RPMI8226 (cell line): ENCODE results near the gene ALDH1L1.
"Not testable (repeated sequence)": the region's sequence is repeated elsewhere in the genome, so short reads cannot be mapped to it uniquely, and the experiment has no call there.

Source experiments
- DNase-seq: peaks from one replicate; pipeline ENCODE4 v3.0.0-alpha.2; 2015

Gene ALDH1L1

DNA sequence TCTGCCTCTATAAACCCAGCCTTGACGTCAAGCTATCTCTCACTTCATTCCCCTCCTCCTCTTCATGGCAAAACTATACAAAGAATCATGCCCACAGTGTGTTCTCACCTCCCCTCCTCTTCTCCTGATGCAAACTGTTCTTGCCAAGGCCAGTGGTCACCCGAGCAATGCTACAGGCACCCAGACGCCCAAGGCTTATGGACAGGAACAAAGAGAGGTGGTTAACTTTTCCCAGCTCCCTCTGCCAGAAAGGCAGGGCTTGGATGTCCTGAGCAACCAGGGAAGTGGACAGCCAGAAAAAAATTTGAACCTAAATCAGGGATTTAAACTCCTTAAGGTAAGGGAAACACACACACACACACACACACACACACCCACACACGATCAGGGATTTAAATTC, 101.5 kb downstream of the ALDH1L1 start:
- DNase-seq = no peak

DNA sequence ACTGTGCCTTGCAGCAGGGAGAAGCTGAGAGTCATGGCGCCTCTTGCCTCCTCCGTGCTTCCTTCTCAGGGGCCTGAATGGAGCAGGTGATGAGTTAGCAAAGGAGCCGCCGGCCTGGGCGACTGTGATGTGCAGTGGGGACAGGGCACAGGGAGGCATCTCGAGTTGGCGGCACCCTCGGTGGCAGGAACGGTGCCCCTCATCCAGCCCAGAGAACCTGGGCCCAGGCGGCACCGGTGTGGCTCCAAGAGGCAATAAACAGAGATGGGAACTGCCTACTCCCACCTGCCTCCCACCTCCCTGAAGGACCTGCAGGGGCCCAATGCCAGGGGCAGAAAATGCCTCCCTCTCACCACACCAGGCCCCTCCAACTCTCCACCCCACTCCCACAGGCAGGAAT, 102.6 kb downstream of the ALDH1L1 start:
- no peak for DNase-seq

DNA sequence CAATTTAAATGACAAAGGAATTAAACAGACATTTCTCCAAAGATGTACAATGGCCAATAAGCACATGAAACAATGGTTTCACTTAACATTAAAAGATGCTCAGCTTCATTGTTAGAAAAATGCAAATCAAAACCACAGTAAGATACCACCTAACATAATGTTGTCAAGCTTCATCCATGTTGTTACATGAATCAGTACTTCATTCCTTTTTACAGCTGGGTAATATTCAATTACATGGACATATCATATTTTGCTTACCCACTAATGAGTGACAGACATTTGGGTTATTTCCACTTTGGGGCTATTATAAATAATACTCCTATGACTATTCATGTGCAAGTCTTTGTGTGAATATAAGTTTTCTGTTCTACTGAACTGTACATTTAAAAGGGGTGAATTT, 104.2 kb downstream of the ALDH1L1 start:
- no peak for DNase-seq

DNA sequence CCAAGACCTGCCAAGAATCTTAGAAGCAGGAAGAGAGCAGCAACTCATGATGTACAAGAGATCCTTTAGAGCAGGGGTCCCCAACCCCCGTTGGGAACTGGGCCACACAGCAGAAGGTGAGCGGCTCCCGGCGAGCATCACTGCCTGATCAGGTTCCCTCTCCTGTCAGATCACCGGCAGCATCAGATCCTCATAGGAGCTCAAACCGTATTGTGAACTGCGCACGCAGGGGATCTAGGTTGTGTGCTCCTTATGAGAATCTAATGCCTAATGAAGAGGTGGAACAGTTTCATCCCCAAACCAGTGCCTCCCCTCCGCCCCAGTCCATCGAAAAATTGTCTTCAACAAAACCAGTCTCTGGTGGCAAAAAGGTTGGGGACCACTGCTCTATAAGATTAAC, 110.2 kb downstream of the ALDH1L1 start:
- DNase-seq = no peak

DNA sequence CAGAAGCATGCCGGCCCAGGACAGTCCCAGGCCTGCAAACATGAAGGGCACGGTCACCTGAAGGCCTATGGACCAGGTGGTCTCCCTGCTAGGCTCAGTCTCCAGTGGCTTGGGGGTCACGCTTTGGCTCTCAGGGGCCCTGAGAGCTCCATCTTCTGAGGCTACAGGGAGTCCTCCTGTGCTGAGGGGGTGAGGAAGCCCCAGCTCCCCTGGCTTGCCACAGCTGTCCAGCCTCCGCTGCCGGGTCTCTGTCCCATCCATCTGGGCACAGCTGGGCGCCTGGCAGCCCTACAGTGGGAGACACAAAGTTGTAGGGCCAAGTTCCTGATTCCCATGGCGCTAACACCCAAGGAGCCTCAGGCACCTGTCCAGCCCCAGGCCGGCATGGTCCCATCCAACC, 112.4 kb downstream of the ALDH1L1 start:
- DNase-seq = no peak

DNA sequence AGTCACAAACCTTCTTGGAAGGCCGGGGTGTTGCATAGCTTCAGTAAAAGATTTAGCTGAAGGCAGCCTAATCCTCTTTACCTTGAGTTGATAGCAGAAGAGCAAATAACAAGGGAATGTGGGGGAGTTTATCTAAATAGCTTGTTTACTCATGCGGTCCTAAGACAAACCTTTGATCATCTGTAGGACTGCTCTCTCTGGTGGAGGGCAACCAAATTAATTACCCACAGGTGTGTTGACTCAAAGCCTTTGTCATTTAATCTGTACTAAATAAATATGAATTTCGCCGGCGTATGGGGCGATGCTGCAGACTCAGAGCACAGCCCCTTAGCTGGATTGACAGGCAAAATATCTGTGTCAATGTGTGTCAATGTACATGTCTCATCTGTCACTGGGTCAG, 113.7 kb downstream of the ALDH1L1 start:
- DNase-seq = not testable (repeated sequence)

DNA sequence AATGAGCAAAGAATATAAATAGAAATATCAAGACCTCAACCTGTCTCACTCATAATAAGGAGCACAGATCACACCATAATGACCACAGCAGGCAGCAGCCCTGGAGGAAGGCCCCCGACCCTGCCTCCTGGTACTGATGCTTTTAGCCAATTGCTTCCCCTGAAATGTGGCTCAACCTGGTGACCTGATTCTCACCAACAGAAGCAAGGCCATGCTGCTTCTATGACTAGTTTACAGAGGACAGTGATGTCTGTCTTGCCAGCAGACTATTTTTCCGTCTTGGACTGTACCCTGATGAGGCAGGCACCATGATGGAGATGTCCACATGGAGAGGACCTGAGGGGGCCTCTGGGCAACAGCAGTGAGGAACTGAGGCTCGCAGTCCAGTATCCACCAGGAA, 114.5 kb downstream of the ALDH1L1 start:
- DNase-seq = no peak

DNA sequence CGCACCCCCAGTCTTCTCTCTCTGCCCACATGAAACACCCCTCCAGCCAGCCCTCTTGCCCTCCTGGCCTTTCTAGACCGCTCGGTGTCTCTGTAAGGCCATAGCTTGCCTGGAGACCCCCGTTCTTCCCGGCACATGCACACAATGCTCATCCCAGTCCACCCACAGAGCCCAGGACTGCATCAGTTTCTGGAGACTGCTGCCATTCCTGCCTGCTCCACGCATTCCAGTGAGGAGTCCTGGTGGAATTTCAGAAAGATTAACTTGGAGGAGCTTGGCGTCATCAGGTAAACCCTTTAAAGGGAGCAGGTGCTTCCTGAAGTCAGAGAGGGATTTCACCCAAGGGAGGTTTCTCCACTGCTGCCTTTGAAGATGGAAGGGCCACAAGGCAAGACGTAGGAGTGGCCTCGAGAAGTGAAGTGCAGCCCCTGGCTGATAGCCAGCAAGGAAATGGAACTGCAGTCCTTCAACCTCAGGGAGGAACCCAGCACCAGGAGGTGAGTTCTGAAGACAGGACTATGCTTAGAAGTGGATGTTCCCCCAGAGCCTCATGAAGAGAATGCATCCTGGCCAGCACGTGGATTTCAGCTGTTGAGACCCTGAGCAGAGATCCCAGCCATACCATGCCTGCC, 115.6 kb downstream of the ALDH1L1 start:
- peak; percentile 59 for DNase-seq

DNA sequence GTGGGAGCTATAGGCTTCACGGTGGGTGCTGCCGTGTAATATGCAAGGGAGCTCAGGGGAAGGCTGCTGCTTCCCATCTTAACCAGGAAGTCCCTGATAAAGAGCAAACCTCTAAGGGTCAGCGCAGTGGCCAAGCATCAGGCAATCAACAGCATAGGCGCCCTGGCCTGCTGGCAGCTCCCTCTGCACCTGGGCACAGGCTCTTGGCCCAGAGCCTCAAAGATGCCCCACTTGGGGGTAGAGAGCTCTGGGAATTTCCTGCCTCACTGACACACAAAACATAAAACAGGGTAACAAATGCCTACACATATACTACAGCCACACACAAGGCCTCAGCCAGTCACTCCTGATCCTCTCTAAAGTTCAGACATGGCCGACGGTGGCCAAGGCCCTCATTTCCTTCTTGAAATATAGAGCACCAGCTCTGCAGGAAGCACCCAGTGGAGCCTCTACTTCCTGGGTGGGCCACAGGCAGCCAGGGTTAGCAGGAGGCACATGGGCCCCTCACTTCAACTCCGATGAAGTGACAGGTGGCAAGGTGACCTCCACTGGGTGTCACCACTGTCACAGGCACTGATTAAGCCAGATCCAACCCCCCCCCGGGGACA, 116.9 kb downstream of the ALDH1L1 start:
- DNase-seq = no peak

DNA sequence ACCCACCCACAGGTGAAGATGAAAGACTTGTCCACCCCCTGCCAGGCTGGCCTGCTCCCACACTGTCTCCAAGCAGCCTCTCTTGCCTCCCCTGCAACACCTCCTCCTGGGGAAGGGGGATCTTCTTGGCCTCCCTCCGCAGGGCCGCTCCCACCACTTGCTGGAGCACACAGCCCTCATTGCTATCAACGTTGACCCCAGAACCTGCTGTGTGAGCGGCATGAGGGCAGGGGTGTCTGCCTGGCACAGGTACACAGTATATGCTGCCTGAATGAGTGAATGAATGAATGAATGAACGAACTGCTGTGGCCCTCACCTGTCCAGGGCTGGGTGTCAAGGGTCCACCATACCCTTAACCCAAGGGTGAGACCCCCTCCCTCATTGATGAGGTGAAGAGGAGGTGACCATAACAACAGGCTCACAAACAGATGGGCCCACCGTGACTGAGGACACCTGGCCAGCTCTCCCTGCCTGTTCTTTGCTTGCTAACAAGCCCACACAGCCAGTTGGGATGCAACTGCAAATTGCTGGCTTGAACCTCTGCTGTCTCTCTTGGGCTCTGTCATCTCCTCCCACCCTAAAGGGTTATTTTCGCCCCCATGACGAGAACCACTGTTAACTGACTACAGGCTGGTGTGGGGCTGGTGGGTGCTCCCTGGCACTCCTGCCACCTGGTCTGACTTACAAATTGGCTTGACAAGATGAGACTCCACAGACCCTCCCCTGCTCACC, 118.9 kb downstream of the ALDH1L1 start:
- DNase-seq = no peak

DNA sequence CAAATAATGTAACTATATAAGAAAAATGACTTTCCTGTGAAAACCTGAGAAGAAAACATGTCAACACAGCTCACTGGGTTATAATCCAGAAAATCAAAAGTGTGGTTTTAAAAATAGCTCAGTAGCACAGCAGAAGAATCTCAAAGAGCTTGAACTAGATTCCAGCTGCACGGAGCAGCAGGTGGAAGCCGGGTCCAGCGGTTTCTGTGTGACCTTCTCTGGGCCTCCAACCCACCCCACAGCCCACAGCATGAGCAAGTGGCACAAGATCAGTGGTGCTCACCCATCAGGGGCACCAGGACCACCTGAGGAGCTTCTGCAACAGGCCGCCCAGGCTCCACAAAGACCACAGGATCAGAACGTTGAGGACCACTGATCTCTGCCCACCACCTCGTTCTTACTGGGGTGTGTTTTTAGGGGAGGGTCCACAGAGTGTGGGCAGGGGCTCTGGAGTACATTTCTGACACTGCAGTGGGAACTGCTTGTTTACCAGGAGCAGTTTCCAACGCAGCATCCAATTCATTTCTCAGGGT, 119.7 kb downstream of the ALDH1L1 start:
- DNase-seq = no peak

DNA sequence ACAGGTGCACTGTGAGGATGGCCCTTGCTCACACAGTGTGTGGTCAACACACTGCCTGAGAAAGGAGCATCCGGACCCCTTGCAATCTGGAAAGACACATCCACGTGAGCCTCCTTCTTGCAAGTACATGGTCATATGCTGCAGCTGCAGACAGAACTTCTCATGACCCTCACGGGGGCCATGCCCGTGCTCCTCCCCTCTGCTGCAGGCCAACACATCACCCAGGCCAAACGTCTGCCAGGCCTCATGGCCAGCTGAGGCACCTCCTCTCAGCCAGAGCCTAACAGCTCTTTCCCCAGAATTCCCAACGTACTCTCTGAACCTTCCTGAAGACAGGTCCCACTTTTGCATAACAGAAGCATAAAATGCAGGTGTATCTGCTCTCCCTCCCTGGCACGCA, 121.7 kb downstream of the ALDH1L1 start:
- DNase-seq = no peak

DNA sequence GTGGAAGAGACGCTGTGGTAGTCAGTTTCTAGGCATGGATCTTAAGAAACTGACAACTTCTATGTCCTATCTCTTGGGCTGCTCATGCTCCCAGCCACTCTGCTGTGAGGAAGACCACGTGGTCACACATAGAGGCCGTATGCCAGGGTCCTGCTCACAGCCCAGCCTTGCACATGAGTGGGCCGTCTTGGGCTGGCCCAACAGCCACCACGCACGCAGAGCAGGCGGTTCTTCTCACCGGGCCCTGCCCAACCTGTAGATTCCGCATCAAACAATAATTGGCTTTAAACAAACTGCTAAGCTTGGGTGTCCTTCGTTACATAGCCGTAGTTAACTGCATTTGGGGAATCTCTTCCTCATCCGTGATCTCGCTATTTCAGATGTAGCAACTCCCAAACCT, 122.5 kb downstream of the ALDH1L1 start:
- DNase-seq = no peak

DNA sequence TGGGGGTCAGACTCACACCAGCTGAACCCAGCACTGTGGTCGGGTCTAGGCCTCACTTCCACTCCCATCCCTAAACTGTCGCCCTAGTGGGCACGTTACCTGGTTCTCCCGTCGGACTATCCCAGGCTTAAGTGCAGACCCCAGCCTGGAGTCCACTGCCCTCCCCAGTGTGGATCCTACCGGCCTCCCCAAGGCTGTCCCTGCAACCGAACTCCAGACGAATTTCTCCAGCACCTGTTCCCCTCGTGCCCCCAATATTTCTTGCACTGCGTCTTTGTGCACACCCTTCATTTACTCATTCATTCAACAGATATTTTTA, 122.9 kb downstream of the ALDH1L1 start:
- no peak for DNase-seq

DNA sequence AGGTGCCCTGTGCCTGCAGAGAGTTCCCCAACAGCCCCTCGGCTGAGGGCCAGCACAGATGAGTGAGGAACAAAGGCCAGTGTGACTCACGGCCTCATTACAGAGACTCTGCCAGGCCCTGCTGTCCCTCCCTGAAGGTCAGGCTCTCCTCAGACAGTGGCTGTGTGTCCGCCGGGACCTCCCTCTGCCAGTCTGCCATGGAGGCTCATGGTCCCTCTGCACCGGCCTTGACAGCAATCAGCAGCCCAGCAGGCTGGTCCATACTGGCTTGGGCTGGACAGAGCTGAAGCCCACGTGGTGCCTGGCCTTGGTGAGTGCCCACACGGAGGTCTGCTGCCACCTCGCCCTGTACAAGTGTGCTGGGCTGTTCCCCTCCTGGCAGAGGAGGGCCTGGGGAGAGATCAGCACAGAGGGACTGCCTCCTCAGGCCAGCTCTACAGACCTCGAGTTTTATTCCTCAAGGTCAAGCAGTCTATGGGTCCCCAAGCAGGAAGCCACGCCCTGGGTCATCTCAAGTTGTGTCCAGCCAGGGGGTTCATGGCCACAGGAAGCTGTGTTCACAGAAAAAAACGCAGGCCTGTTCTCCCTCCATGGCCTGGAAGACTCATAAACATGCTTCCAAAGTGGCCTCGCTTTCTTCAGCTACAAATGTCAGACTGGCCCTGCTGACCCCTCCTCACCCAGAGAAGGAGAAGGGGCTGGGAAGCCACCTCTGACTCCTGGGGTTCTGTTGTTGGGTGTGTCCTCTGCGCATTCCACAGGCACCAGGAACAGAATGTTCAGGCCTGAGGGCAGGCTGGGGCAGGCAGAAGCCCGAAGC, 123.5 kb downstream of the ALDH1L1 start:
- no peak for DNase-seq

DNA sequence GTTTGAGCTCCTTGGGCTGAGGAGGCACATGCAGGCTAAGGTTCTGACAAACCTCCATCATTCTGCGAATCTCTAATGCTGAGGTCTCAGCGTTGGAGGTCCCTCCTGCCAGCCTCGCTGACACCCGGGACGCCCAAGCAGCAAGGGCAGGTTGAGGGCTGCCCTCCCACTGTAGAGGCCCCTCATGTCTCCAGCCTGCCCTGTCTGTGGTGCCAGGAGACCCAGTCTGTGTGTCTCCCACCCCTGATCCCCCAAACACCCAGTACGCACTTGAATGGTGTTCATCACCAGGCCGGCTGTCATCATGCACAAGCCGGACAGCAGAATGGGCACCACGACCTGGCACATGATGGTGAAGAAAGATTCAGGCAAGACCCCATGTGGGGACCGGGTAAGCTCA, 124.3 kb downstream of the ALDH1L1 start:
- no peak for DNase-seq

DNA sequence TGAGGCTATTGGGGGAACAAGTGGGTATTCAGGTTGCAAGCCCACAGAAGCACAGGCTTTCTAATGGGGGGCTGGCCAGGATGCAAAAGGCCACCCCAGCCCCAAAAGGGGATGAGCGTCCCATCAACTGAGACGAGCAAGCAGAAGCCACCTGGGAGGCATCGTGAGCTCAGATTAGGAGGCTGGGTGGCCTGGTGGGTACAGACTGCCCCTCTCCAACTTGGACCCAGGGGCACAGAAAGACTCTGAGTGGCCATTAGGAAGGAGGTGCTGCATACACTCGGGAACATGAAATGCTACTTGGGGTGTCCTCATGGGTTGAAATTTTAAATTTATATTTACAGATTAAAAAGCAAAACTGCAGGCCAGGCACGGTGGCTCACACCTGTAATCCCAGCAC, 125.5 kb downstream of the ALDH1L1 start:
- DNase-seq = no peak

DNA sequence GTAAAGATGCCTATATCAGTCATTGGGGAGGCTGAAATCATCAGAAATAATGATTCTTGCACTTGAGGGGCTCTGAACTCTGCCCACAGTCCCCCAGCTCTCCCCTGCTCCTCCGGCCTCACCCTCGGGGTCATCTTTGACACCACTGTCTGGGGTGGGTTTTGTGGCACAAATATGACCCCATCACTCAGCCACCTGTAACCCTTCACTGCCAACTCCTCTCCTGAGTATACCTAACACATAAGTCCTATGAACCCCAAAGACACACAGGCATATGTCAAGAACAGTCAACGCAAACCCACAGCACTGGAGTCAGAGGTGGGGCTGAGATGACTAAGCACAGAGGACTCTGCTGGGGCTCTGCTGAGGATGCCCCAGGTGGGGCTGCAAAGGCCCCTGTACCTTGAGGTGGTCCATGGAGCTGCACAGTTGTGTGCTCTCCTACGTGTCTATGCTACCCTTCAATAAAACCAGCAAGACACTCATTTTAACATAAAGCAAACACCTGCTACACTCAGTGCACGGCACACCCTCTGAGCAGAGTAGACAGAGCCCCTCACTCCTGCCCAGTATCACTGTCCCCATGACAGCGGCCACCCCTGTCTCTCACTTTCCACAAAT, 126.3 kb downstream of the ALDH1L1 start:
- DNase-seq = no peak
